ENCODE data around the gene MBD5.

DNA sequence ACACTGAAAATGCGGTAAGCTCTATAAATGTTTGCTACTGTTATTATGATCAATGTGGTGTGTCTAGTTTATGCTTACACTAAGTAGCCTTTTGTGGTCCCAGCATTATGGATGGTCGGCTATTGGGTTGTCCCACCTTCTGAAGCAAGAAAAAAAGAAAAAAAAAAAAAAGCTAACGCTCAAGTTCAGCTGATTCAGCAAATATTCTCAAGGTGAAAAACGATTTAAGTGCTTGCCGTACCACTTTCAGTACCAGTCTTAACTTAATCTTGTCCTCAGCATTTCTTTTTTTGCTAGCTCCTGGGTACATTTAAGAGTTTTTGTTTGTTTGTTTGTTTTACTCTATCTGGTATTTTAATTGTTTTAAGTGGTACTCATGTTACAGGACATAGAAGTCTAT, 87.5 kb downstream of the MBD5 start:
- no peak for TF ChIP-seq CTCF (conservative IDR thresholded peaks at IDR 0.05; ENCODE audit: low read length)
- TF ChIP-seq EZH2phosphoT487 (IDR thresholded peaks at IDR 0.05; ENCODE audit: borderline replicate concordance, low read depth, low read length): no peak
